HCT116 (cell line): ENCODE results near the gene BCKDK. TPM values are rescaled to one million over a fixed set of nuclear protein-coding genes. Genes with fewer than 3 reads are reported as not detected.

ENCODE experiments used
- ATAC-seq: fragments of 200-7000 bp; cut with Tn5 transposase; 2 replicates; pipeline ENCODE4 v1.9.1; 2020; ENCODE audit warnings: mild to moderate bottlenecking, moderate library complexity
- BruUV-seq: library from RNA; stranded (reverse); fragments of 400-500 nt; replicated peaks from 2 replicates; lab custom pipeline; 2021; lab: Mats Ljungman, UMichigan
- CTCF ChIA-PET: fragments of 300-600 bp; sonication (Branson Sonifier 250); formaldehyde crosslinking; loops from one replicate; lab custom pipeline; 2021; ENCODE audit warnings: antibody characterized with exemption; lab: Charles Lee
- POLR2A ChIA-PET: fragments of 300-600, 350-600 bp; sonication (Branson Sonifier 250); formaldehyde crosslinking; loops from one replicate; lab custom pipeline; 2021; ENCODE audit warnings: antibody characterized with exemption; lab: Charles Lee
- RAD21 ChIA-PET, 2 experiments: fragments of 300-600 bp; sonication (Branson Sonifier 250); formaldehyde crosslinking; loops; one replicate each; lab custom pipeline; 2023; ENCODE audit warnings: low total read pairs in 2 of 2; ENCODE audit not compliant: uncharacterized antibody in 2 of 2, unreplicated experiment in 2 of 2, low non-redundant PET in 1 of 2; lab: Charles Lee
- DNase-seq: peaks from one replicate; pipeline ENCODE4 v3.0.0-alpha.2; 2010; ENCODE audit warnings: low read depth, low spot score
- H2AFZ ChIP-seq: fragments of 200-600 bp; shearing (Covaris generic), sonication (generic); 2 replicates; pipeline ENCODE4 v1.6.1; 2017; ENCODE audit warnings: low read depth, mixed run types, mixed read lengths, antibody characterized with exemption, low read length; ENCODE audit not compliant: poor library complexity, severe bottlenecking
- H3K27ac ChIP-seq: 2 replicates; pipeline ENCODE4 v1.5.1; 2012; ENCODE audit warnings: low read depth, low read length
- H3K27me3 ChIP-seq: fragments of 200-600 bp; sonication (generic); 2 replicates; pipeline ENCODE4 v1.6.1; 2016; ENCODE audit warnings: mixed run types, low read length, mixed read lengths; ENCODE audit not compliant: insufficient read depth
- H3K36me3 ChIP-seq, 2 experiments: fragments of 200-500 bp in 1 of 2; fragments of 200-600 bp in 1 of 2; sonication (Bioruptor generic) in 1 of 2; sonication (generic) in 1 of 2; 2 replicates each; pipeline versions ENCODE4 v1.5.1 to v1.6.1; 2014 to 2016; ENCODE audit warnings: low read length in 2 of 2, inconsistent platforms in 1 of 2, mixed read lengths in 1 of 2, mixed run types in 1 of 2; ENCODE audit not compliant: insufficient read depth in 2 of 2, control insufficient read depth in 1 of 2
- H3K4me1 ChIP-seq, 2 experiments: fragments of 200-600 bp in 1 of 2; sonication (generic) in 1 of 2; 2 replicates each; pipeline versions ENCODE4 v1.5.1 to v1.6.1; 2012 to 2017; ENCODE audit warnings: low read length in 2 of 2, inconsistent platforms in 1 of 2, mild to moderate bottlenecking in 1 of 2, mixed read lengths in 1 of 2, mixed run types in 1 of 2, moderate library complexity in 1 of 2; ENCODE audit not compliant: insufficient read depth in 2 of 2, control insufficient read depth in 1 of 2
- H3K4me2 ChIP-seq: fragments of 200-600 bp; sonication (generic); 2 replicates; pipeline ENCODE4 v1.6.1; 2017; ENCODE audit warnings: mixed run types, low read length, mixed read lengths
- H3K4me3 ChIP-seq, 2 experiments: fragments of 200-600 bp in 1 of 2; sonication (generic) in 1 of 2; replicated peaks in 1 of 2; 2 replicates each; pipeline ENCODE4 v1.5.1; 2011 to 2016; ENCODE audit warnings: low read length in 2 of 2, control low read depth in 1 of 2, low read depth in 1 of 2, mild to moderate bottlenecking in 1 of 2, mixed read lengths in 1 of 2, mixed run types in 1 of 2
- H3K79me2 ChIP-seq: fragments of 200-600 bp; sonication (generic); 2 replicates; pipeline ENCODE4 v1.6.1; 2017; ENCODE audit warnings: mild to moderate bottlenecking, mixed run types, low read length, moderate library complexity, mixed read lengths; ENCODE audit not compliant: insufficient read depth
- H3K9ac ChIP-seq: fragments of 200-600 bp; sonication (generic); 2 replicates; pipeline ENCODE4 v1.6.1; 2016; ENCODE audit warnings: low read length, mixed read lengths
- H3K9me2 ChIP-seq: fragments of 200-600 bp; sonication (generic), shearing (Covaris generic); 2 replicates; pipeline ENCODE4 v1.6.1; 2017; ENCODE audit warnings: mixed run types, mild to moderate bottlenecking, moderate library complexity; ENCODE audit not compliant: insufficient read depth
- H3K9me3 ChIP-seq, 2 experiments: fragments of 200-500 bp in 1 of 2; fragments of 200-600 bp in 1 of 2; sonication (Bioruptor generic) in 1 of 2; sonication (generic) in 1 of 2; 2 replicates each; pipeline ENCODE4 v1.6.1; 2014 to 2017; ENCODE audit warnings: low read length in 2 of 2, mixed read lengths in 2 of 2, inconsistent platforms in 1 of 2, low read depth in 1 of 2, mild to moderate bottlenecking in 1 of 2, mixed run types in 1 of 2, moderate library complexity in 1 of 2; ENCODE audit not compliant: control insufficient read depth in 1 of 2, insufficient read depth in 1 of 2
- H4K20me1 ChIP-seq: fragments of 200-600 bp; sonication (generic), shearing (Covaris generic); 2 replicates; pipeline ENCODE4 v1.6.1; 2017; ENCODE audit warnings: mixed run types, mild to moderate bottlenecking, moderate library complexity; ENCODE audit not compliant: insufficient read depth
- CBX3 ChIP-seq: IDR thresholded peaks from 2 replicates; pipeline ENCODE4 v1.6.1; 2012; ENCODE audit warnings: low read depth
- CTCF ChIP-seq, 3 experiments: fragments of 200-600 bp in 1 of 3; sonication (generic) in 1 of 3; IDR thresholded peaks in 2 of 3; conservative IDR thresholded peaks in 1 of 3; 2 replicates each; pipeline ENCODE4 v1.5.1; 2012 to 2017; ENCODE audit warnings: low read depth in 2 of 3, low read length in 2 of 3, antibody characterized with exemption in 1 of 3, borderline replicate concordance in 1 of 3, control low read depth in 1 of 3, mild to moderate bottlenecking in 1 of 3, mixed read lengths in 1 of 3, mixed run types in 1 of 3, moderate library complexity in 1 of 3; ENCODE audit not compliant: insufficient read depth in 1 of 3
- EZH2phosphoT487 ChIP-seq: fragments of 200-600 bp; IDR thresholded peaks from 2 replicates; pipeline ENCODE4 v1.6.1; 2018; ENCODE audit warnings: antibody characterized with exemption, borderline replicate concordance
- FOSL1 ChIP-seq: IDR thresholded peaks from 2 replicates; pipeline ENCODE4 v1.6.1; 2012; ENCODE audit warnings: low read depth
- MAX ChIP-seq: IDR thresholded peaks from 2 replicates; pipeline ENCODE4 v1.6.1; 2012
- POLR2A ChIP-seq: IDR thresholded peaks from 2 replicates; pipeline ENCODE4 v1.7.0; 2011; ENCODE audit warnings: borderline replicate concordance; ENCODE audit not compliant: insufficient read depth, insufficient read length; ENCODE audit errors: extremely low read depth
- POLR2AphosphoS5 ChIP-seq: IDR thresholded peaks from 2 replicates; pipeline ENCODE4 v1.6.1; 2011; ENCODE audit warnings: mild to moderate bottlenecking, low read depth, low read length, moderate library complexity
- RAD21 ChIP-seq: IDR thresholded peaks from 2 replicates; pipeline ENCODE4 v1.6.1; 2012; ENCODE audit warnings: low read depth, mild to moderate bottlenecking
- REST ChIP-seq: IDR thresholded peaks from 2 replicates; pipeline ENCODE4 v1.6.1; 2012; ENCODE audit warnings: low read depth
- SIN3A ChIP-seq: IDR thresholded peaks from 2 replicates; pipeline ENCODE4 v1.6.1; 2012; ENCODE audit warnings: low read depth
- SP1 ChIP-seq: IDR thresholded peaks from 2 replicates; pipeline ENCODE4 v1.6.1; 2012; ENCODE audit warnings: low read depth
- SRF ChIP-seq: IDR thresholded peaks from 2 replicates; pipeline ENCODE4 v1.6.1; 2012; ENCODE audit warnings: low read depth
- TCF7L2 ChIP-seq: IDR thresholded peaks from 2 replicates; pipeline ENCODE4 v1.7.0; 2011; ENCODE audit warnings: borderline replicate concordance, inconsistent platforms; ENCODE audit not compliant: insufficient read depth, insufficient read length; ENCODE audit errors: extremely low read depth
- YY1 ChIP-seq: IDR thresholded peaks from 2 replicates; pipeline ENCODE4 v1.6.1; 2011; ENCODE audit warnings: low read length, low read depth, moderate library complexity, mild to moderate bottlenecking; ENCODE audit not compliant: insufficient replicate concordance; ENCODE audit errors: extremely low read depth
- ZFX ChIP-seq: fragments of 450-650 bp; IDR thresholded peaks from 2 replicates; pipeline ENCODE4 v1.6.1; 2017
- ZNF274 ChIP-seq: fragments of 200-500 bp; sonication (Bioruptor generic); IDR thresholded peaks from 2 replicates; pipeline ENCODE4 v1.6.1; 2014; ENCODE audit warnings: mild to moderate bottlenecking, low read depth, low read length, inconsistent platforms
- intact Hi-C: fragments of 100-400 bp; cut with micrococcal nuclease; formaldehyde crosslinking; loops from 2 replicates; pipeline ENCODE4 v1.10.0; 2022
- total RNA-seq: library from RNA; stranded (reverse); gene quantifications from one replicate; pipeline ENCODE4 v1.2.1, GENCODE V29; 2021; ENCODE audit not compliant: unreplicated experiment

The BCKDK gene
- total RNA-seq, 1 experiment from 2014 or later: 60.7 TPM

- intact Hi-C loops: no loop called here
- no peaks in the 10 kb centered on the region for H4K20me1 ChIP-seq
These were observed 25.7 kb upstream of the BCKDK start for GRCh38 chr16:31082368-31083045.

More at GRCh38 chr16:31082368-31083045, 25.7 kb upstream of the BCKDK start:
- BruUV-seq: no TSS peak
- no peaks in the 10 kb centered on the region for H3K27me3 ChIP-seq
- no peak overlapping the region for H3K4me3 ChIP-seq
- H3K4me2 ChIP-seq: no peak overlapping the region
- H3K9me3 ChIP-seq: no peaks in the 10 kb centered on the region
- ChIA-PET CTCF (no interaction called here), POLR2A (no interaction called here), RAD21 (no interaction called here)
- H3K36me3 ChIP-seq: peaks cover 12 to 27% of the 10 kb centered on the region in 2 experiments
- DNase-seq (no peak), ATAC-seq (peak; percentile 38; the same call in 1 of the 2 replicates)
- no peaks in the 10 kb centered on the region for H3K9me2 ChIP-seq
- no peak overlapping the region for H3K27ac ChIP-seq
- peaks cover 0 to 11% of the 10 kb centered on the region in 2 experiments; a peak in 1 of 4 replicates for H3K4me1 ChIP-seq
- H3K79me2 ChIP-seq: peaks cover 6% of the 10 kb centered on the region; the same call in 1 of the 2 replicates
- no peak overlapping the region for H3K9ac ChIP-seq
- no peak overlapping the region for H2AFZ ChIP-seq
- TF ChIP-seq FOSL1: no peak
- TF ChIP-seq POLR2A: no peak
- no peak for TF ChIP-seq YY1
- no peak for TF ChIP-seq CBX3
- TF ChIP-seq EZH2phosphoT487: no peak
- no peak for TF ChIP-seq RAD21
- no peak for TF ChIP-seq POLR2AphosphoS5
- no peak for TF ChIP-seq ZNF274
- no peak for TF ChIP-seq REST
- no peak for TF ChIP-seq SP1
- TF ChIP-seq SIN3A: no peak
- TF ChIP-seq ZFX: no peak
- TF ChIP-seq MAX: no peak
- no peak for TF ChIP-seq SRF
- TF ChIP-seq TCF7L2: no peak
- no peak for TF ChIP-seq CTCF (IDR thresholded peaks at IDR 0.05 in 2 of 3, conservative IDR thresholded peaks at IDR 0.05 in 1 of 3; ENCODE audit: borderline replicate concordance in 1 of 3, insufficient read depth in 1 of 3, low read depth in 2 of 3, low read length in 2 of 3)
